ENCODE results near the gene MSH4.

- no peak for TF ChIP-seq CTCF (IDR thresholded peaks at IDR 0.05; ENCODE audit: low read length)
- no peak for TF ChIP-seq EZH2 (IDR thresholded peaks at IDR 0.05; ENCODE audit: borderline replicate concordance, low read length)
Observed at GRCh38 chr1:75861831-75862230, 65.1 kb downstream of the MSH4 start.

All from OCI-LY1 (cell line).